ENCODE results near the gene OR1D5. TPM values are rescaled to one million over a fixed set of nuclear protein-coding genes. Genes with fewer than 3 reads are reported as not detected.
A peak's percentile ranks its signal among the peaks of the same experiment; 100 is the strongest.

Gene OR1D5
- total RNA-seq, 2 donors from 2014 or later = not detected

DNA sequence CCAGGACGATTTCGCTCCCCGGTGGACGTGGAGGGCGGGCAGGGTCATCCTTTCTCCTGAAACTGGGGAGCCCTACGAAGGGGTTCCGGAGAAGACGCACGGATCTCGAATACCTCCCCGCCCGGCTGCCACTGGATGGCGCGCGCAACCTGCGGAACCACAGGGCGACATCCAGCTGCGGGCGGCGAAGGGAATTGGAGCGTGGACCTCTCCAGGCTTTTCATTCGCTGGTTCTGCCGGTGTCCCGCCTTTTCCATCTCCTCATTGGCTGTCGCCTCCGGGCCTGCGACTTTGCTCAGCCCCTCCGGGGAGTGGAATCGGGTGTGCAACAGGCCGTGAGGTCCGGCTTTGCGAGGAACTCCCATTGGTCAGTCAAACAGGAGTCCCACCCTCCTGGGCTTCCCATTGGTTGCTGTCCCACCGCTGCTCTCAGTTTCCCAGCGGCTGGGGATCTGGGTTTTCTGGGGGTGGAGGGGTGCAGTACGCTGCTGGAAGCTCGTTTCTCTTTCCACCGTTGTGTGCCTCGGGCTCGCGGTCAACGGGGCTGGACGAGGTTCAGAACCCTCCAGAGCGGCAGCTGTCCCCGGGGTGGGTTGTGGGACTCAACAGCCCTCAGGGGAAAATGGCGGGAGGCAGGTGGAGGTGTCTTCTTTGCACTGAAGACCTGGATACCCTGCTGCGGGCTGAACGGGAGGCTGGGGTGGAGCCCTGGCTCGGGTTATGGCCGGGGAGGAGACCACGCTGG, 14.5 kb downstream of the OR1D5 start:
- H3K4me3 ChIP-seq = peak overlapping the region; percentile 50 to 57
- no peaks in the 10 kb centered on the region for H3K27me3 ChIP-seq (replicated peaks; ENCODE audit: insufficient read depth)
- H3K36me3 ChIP-seq = no peaks in the 10 kb centered on the region
- DNase-seq (ENCODE audit: low spot score) = peak; percentile 97
- TF ChIP-seq, protein P1, sequence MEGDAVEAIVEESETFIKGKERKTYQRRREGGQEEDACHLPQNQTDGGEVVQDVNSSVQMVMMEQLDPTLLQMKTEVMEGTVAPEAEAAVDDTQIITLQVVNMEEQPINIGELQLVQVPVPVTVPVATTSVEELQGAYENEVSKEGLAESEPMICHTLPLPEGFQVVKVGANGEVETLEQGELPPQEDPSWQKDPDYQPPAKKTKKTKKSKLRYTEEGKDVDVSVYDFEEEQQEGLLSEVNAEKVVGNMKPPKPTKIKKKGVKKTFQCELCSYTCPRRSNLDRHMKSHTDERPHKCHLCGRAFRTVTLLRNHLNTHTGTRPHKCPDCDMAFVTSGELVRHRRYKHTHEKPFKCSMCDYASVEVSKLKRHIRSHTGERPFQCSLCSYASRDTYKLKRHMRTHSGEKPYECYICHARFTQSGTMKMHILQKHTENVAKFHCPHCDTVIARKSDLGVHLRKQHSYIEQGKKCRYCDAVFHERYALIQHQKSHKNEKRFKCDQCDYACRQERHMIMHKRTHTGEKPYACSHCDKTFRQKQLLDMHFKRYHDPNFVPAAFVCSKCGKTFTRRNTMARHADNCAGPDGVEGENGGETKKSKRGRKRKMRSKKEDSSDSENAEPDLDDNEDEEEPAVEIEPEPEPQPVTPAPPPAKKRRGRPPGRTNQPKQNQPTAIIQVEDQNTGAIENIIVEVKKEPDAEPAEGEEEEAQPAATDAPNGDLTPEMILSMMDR (IDR thresholded peaks at IDR 0.05) = peak; percentile 61 to 92 (median 88)
- TF ChIP-seq POLR2AphosphoS5 (IDR thresholded peaks at IDR 0.05) (peak; percentile 91), POLR2A (IDR thresholded peaks at IDR 0.05) (peak; percentile 37)
- no peaks in the 10 kb centered on the region for H3K4me1 ChIP-seq (replicated peaks)
- H3K9me3 ChIP-seq = no peaks in the 10 kb centered on the region
- peak overlapping the region; percentile 40 to 50 for H3K27ac ChIP-seq
- intact Hi-C loops (cut with DNase I) = loop anchor here (10.0 kb wide), 1 partner anchor 596 kb away; no protein-coding TSS in a partner anchor
- WGBS = under 1% methylated on average over 36 of the region's 50 CpGs

DNA sequence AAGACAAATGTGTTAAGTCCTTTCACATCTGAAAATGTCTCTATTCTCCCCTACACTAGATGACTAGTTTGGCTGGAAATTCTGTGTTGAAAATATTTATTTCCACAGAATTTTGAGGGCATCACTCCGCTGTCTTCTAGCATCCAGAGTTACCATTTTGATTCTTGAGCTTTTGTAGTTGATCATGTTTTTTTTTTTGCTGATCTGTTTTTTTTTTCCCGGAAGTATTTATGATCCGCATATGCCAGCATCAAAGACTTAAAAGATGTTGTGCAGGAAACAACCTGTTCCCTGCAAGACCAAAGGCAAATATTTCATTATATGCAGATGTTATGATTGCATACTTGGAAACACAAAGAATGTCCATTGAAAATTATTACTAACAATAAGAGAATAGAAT, 16.7 kb downstream of the OR1D5 start:
- no peak overlapping the region for H3K4me3 ChIP-seq
- H3K36me3 ChIP-seq = no peaks in the 10 kb centered on the region
- no peaks in the 10 kb centered on the region for H3K4me1 ChIP-seq (replicated peaks)
- no peak for DNase-seq (ENCODE audit: low spot score)
- TF ChIP-seq POLR2A (IDR thresholded peaks at IDR 0.05) = no peak
- no peak for TF ChIP-seq POLR2AphosphoS5 (IDR thresholded peaks at IDR 0.05)
- TF ChIP-seq, protein P1 (IDR thresholded peaks at IDR 0.05) = no peak
- H3K27me3 ChIP-seq (replicated peaks; ENCODE audit: insufficient read depth) = no peaks in the 10 kb centered on the region
- no peaks in the 10 kb centered on the region for H3K9me3 ChIP-seq
- H3K27ac ChIP-seq = no peak overlapping the region
- 79% methylated on average over 3 of the region's 3 CpGs for WGBS
- intact Hi-C loops (cut with DNase I) = loop anchor here (10.0 kb wide), 1 partner anchor 598 kb away; no protein-coding TSS in a partner anchor

DNA sequence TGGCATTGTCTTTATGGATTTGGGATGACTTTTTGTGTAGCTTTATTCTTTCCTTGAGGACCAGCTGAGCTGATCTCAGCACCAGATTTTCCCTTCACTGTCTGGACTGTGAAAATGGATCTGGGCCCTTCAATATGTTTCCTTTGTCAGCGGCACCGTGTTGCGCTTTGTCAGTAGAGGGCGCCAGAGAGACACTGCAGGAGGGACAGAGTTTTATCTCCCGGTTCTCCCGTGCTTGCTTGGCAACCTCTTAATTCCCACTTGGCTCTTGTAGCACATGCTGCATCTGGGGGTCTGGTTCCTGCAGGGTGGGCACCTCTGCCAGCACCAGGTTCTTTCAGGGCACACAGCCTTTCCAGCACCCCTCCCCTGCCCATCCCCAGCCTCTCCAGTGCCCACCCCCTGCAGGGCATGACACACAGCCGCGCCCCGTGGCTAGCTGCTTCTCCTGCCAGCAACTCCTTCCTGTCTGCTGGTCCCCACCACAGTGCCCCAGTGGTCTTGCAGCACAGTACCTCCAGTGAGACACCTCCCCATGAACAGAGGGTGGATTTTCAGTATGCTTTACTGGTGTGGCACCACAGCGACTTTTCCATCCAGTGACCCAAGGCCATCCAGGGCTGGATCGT, 19.6 kb downstream of the OR1D5 start:
- Histone ChIP-seq H3K36me3 (no peaks in the 10 kb centered on the region), H3K27ac (no peak overlapping the region), H3K9me3 (no peaks in the 10 kb centered on the region), H3K27me3 (replicated peaks; ENCODE audit: insufficient read depth) (no peaks in the 10 kb centered on the region), H3K4me1 (replicated peaks) (no peaks in the 10 kb centered on the region), H3K4me3 (no peak overlapping the region)
- no peak for DNase-seq (ENCODE audit: low spot score)
- intact Hi-C loops (cut with DNase I) = loop anchor here (10.0 kb wide), 1 partner anchor 601 kb away; no protein-coding TSS in a partner anchor
- TF ChIP-seq POLR2A (IDR thresholded peaks at IDR 0.05) = no peak
- TF ChIP-seq, protein P1 (IDR thresholded peaks at IDR 0.05) = no peak
- no peak for TF ChIP-seq POLR2AphosphoS5 (IDR thresholded peaks at IDR 0.05)
- WGBS = 64% methylated on average over 11 of the region's 11 CpGs

DNA sequence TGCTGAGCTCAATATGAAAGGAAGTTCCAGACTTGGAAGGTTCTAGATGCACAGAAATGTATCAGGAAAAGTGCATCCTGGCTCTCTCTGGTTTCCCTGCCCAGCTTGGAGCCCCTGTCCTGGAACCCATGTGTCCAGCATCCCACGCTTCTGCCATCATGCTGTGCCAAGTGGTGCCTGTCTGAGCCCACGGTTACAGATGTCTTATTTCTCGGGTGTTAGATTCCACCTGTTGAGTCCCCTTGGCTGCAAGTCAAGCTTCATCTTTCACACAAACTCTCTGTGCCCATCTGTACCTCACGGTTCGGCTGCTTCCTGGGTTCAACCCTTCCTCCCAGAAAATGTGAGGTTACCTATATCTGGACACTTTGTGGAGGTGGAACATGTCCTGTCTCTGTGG, 22.5 kb downstream of the OR1D5 start:
- TF ChIP-seq, protein P1 (IDR thresholded peaks at IDR 0.05) = no peak
- TF ChIP-seq POLR2AphosphoS5 (IDR thresholded peaks at IDR 0.05) (no peak), POLR2A (IDR thresholded peaks at IDR 0.05) (no peak)
- no peak overlapping the region for H3K4me3 ChIP-seq
- no peaks in the 10 kb centered on the region for H3K9me3 ChIP-seq
- no peaks in the 10 kb centered on the region for H3K27me3 ChIP-seq (replicated peaks; ENCODE audit: insufficient read depth)
- 53% methylated on average over 5 of the region's 5 CpGs for WGBS
- no peak for DNase-seq (ENCODE audit: low spot score)
- intact Hi-C loops (cut with DNase I) = loop anchor here (10.0 kb wide), 1 partner anchor 604 kb away; no protein-coding TSS in a partner anchor
- H3K27ac ChIP-seq = no peak overlapping the region
- H3K36me3 ChIP-seq = no peaks in the 10 kb centered on the region
- H3K4me1 ChIP-seq (replicated peaks) = no peaks in the 10 kb centered on the region

All from prostate gland (tissue), 2 donors.